ENCODE results near the gene JAZF1. TPM values are rescaled to one million over a fixed set of nuclear protein-coding genes. Genes with fewer than 3 reads are reported as not detected.

The JAZF1 gene
- polyA plus RNA-seq, 1 donor from 2014 or later: 13.7 TPM

DNA sequence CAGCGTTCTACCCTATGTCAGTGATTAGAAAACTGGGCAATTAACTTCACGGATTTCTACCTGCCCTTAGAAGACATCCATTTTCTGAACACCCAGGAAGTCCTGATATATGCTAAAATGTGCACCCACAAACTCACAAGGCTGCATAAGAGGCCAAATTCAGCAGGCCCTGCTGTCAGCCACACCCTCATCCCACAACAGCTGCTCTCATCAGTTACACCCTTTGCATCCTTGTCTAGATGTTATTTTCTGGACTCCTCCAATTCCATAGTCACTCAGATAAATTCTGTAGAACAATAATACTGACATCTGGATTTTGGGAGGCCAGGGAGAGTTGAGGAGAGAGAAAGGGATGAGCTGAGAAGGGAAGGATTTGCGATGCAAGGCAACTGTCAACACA is 231.7 kb downstream of the JAZF1 start:
- Mint-ChIP-seq H3K9me3 (no peaks in the 10 kb centered on the region), H3K27ac (no peak overlapping the region), H3K36me3 (peaks cover 16% of the 10 kb centered on the region), H3K27me3 (no peaks in the 10 kb centered on the region), H3K4me3 (no peak overlapping the region), H3K4me1 (peaks cover 0 to 2% (median 0%) of the 10 kb centered on the region in 3 donors)

DNA sequence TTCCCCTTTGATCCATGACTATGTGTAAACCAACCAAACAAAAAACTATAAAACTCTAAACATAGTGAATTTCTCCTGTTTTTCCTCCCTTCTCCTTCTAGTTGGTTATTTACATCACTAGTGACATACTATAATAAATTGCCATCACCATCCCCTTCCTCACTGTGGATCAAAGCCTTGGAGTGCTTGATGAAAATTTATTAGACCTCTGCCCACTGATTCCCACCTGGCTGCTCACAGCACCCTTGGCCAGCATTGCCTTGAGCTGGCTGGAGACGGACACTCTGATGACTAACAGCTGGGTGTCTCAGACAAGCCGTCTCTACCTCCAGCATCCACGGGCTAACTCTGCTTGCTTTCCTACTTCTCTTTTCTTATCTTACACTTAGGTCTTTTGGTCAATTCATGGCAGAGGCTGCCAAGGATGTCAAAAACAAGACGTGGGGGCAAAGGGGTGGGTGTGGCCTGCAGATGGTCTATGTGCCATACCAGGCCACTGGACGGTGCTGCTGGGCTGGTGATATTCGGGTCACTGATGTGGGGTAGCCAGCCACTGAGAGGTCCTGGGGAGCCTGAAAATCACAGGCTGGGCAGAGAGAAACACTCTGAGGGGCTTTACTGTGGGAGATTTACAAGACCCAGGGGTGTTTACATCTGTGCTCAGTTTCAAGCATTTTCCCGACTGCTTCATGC is 232.9 kb downstream of the JAZF1 start:
- H3K27ac Mint-ChIP-seq: no peak overlapping the region
- H3K4me1 Mint-ChIP-seq: peaks cover 0 to 2% (median 0%) of the 10 kb centered on the region in 3 donors
- H3K36me3 Mint-ChIP-seq: peaks cover 17% of the 10 kb centered on the region
- H3K27me3 Mint-ChIP-seq: no peaks in the 10 kb centered on the region
- peak overlapping the region in 1 of 4 donors; percentile 68 for H3K4me3 Mint-ChIP-seq
- H3K9me3 Mint-ChIP-seq: no peaks in the 10 kb centered on the region

DNA sequence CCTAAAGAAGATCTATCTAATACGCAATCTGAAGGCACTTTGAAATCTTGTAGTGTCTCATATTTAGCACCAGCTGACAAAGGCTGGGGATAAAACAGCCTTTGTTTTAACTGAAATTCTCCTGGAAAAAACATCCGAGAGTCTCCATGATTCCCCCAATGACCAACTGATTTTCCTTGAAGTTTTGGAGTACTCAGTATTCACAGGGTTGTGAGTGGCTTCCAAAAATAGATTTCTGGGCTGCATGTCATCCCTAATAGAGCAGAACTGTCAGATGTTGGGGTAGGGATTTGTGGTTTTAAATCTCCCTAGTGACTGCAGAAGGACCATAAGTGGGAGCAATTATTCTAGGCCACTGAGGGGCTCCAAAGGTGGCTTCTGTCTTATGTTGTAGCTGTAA is 234.2 kb downstream of the JAZF1 start:
- Mint-ChIP-seq H3K27ac (peak overlapping the region in 1 of 3 donors; percentile 24), H3K4me1 (peaks cover 0 to 2% (median 0%) of the 10 kb centered on the region in 3 donors), H3K27me3 (no peaks in the 10 kb centered on the region), H3K4me3 (no peak overlapping the region), H3K9me3 (no peaks in the 10 kb centered on the region), H3K36me3 (peaks cover 14% of the 10 kb centered on the region)

DNA sequence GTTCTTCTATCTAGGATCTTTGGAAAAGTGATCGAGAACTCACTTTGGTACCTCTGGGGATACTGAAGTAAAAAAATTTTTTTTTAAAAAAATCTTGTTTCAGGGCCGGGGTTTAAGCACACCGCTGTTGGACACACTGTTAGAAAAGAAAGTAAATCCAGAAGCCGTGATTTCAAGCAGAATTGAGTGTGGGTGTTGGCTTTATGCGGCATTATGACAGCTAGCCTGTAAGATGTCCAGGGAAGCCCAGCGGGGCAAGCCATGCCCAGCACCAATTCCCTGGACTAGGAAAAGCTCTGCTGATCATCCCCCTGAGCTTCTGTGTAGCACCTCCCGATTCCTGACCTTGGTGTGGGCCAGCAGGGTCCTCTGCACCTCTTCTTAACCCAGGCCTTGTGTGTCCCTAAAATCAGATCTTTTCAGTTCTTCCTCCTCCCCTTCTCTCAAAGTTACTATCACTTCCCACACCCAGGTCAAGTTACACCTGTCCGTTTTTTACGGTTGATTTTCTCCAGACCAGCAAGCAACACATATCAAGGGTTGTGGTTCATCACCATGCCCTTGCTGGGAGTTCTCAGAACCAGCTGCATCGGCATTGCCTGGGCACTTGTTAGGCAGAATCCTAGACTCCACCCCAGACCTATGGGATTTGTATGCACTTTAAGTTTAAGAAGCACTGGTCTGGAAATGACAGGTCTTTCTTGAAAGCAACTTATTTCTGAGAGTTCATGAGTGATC is 235.4 kb downstream of the JAZF1 start:
- Mint-ChIP-seq H3K4me1 (peaks cover 0 to 2% (median 0%) of the 10 kb centered on the region in 3 donors), H3K9me3 (no peaks in the 10 kb centered on the region), H3K27ac (no peak overlapping the region)

DNA sequence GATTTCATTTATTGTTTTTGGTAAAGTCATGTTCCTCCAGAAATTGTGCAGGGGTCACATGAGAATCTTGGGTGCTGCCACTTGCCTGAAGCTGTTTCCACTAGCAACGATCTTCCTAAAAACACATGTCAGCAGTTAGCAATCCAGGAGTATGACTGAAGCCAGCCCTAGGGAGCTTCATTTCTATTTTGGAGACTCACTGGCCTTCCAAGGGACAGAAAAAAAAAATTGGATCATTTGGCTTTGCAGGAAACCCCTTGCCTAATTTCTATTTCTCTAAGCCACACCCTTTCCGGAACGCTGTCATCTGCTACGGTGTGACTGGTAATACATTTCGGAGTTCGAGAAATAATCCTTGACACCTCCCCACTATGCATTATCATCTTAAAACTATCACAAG is 236.0 kb downstream of the JAZF1 start:
- no peaks in the 10 kb centered on the region for H3K9me3 Mint-ChIP-seq
- no peaks in the 10 kb centered on the region for H3K4me1 Mint-ChIP-seq
- no peak overlapping the region for H3K27ac Mint-ChIP-seq
- H3K27me3 Mint-ChIP-seq: no peaks in the 10 kb centered on the region
- no peak overlapping the region for H3K4me3 Mint-ChIP-seq
- peaks cover 16% of the 10 kb centered on the region for H3K36me3 Mint-ChIP-seq

More for the DNA sequence above, 235.4 kb downstream of the JAZF1 start:
- peak overlapping the region in 1 of 4 donors; percentile 23 for H3K4me3 Mint-ChIP-seq
- H3K27me3 Mint-ChIP-seq: no peaks in the 10 kb centered on the region
- H3K36me3 Mint-ChIP-seq: peaks cover 18% of the 10 kb centered on the region

DNA sequence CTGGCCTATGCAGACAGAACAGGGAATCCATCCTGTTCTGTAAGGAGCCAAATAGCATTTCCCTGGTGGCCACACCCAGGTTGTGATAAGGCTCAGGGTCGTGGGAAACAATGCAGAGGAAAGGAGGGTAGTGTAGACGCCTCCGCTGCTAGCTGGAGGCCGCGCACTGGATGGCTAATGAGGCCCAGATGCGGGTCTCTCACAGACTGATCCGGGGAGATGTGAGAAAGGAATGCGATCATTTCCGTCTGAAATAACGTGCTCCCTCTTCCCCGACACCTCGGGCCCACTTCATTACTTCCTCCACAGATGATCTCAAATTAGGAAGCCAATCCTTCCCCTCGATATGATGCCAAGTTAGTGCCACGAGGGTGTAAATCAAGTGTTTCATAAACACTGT is 237.4 kb downstream of the JAZF1 start:
- Mint-ChIP-seq H3K9me3 (no peaks in the 10 kb centered on the region), H3K36me3 (peaks cover 12% of the 10 kb centered on the region), H3K27me3 (no peaks in the 10 kb centered on the region), H3K27ac (no peak overlapping the region), H3K4me3 (no peak overlapping the region), H3K4me1 (no peaks in the 10 kb centered on the region)

DNA sequence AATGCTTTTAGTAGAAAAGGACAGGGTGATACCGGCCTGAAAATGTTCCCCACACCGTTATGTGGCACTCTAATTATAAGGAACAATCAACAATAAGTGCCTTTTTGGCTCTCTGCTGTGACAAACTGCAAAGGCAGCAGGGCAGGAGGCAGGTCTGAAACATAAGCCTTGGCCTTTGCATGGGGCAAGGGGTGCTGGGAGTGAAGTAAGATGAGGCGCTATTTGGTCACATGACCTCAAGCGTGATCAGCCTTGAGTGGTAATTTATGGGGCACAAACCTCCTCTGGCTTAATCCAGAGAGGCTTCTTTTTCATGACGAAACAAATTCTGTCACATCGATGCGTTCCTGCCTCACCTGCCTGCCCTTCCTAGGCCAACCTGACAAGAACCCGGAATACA is 237.9 kb downstream of the JAZF1 start:
- Mint-ChIP-seq H3K27ac (no peak overlapping the region), H3K4me1 (no peaks in the 10 kb centered on the region), H3K4me3 (no peak overlapping the region), H3K27me3 (no peaks in the 10 kb centered on the region), H3K36me3 (peaks cover 12% of the 10 kb centered on the region), H3K9me3 (no peaks in the 10 kb centered on the region)

DNA sequence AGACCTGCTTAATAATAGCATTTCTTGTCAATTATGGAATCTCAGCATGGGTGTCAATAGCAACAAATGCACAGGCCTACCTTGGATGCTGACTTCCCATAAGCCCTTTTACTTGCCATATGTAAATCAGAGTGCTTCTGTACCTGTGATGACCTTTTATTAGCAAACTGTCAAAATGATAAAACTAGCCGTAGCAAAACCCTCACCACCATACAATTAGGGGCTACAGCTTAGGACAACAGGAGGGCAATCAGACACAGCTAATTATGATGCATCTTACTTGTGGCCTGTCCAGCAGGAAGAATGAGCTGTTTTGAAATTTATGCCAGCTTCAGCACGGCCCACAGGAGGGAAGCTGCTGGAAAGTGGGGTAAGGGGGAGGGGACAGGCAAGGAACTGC is 239.1 kb downstream of the JAZF1 start:
- Mint-ChIP-seq H3K9me3 (no peaks in the 10 kb centered on the region), H3K27ac (no peak overlapping the region), H3K4me3 (no peak overlapping the region), H3K27me3 (no peaks in the 10 kb centered on the region), H3K4me1 (no peaks in the 10 kb centered on the region), H3K36me3 (peaks cover 12% of the 10 kb centered on the region)

DNA sequence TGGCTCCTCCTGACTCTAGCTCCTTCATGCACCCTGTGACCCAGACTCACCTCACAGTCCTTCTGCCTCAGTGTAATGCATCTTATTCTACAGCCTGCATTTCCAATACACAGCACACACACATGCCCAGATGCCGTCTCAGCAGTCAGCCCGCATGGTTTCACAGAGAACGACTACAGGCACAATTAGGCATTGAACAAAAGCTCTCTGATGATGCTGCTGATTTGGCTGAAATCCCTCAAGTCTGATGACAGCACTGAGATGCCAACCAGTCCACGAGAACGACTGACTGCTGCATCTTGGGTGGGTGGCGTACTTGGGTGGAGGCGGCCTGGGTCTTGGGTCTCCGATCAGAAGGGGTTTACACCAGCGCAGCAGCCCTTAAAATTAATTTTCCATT is 240.3 kb downstream of the JAZF1 start:
- Mint-ChIP-seq H3K36me3 (peaks cover 11% of the 10 kb centered on the region), H3K27me3 (no peaks in the 10 kb centered on the region), H3K27ac (peak overlapping the region in 2 of 3 donors; percentile 33 to 71), H3K9me3 (no peaks in the 10 kb centered on the region), H3K4me3 (no peak overlapping the region), H3K4me1 (peaks cover 0 to under 1% (median 0%) of the 10 kb centered on the region in 3 donors)

DNA sequence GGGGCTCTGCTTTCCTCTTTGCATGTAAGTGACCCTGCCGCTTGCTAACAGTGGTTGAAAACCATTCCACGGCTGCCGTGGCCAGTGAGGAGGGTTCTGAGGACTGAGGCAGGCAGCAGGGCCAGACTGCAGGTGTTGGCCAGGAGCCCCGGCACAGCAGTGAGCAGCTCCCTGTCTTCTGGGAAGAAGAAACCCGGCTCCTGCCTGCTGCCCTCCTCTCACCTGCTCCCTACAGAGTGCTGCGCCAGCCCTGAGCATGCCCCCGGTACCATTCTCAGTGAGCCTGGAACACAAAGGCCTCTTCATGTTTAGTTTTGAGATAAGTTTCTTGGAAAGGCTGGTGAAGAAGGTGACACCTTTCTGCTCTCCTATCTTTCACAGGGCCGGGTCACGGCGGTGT is 240.7 kb downstream of the JAZF1 start:
- no peak overlapping the region for H3K4me3 Mint-ChIP-seq
- peaks cover 10% of the 10 kb centered on the region for H3K36me3 Mint-ChIP-seq
- peaks cover 0 to 2% (median 0%) of the 10 kb centered on the region in 3 donors for H3K4me1 Mint-ChIP-seq
- no peak overlapping the region for H3K27ac Mint-ChIP-seq
- no peaks in the 10 kb centered on the region for H3K9me3 Mint-ChIP-seq
- no peaks in the 10 kb centered on the region for H3K27me3 Mint-ChIP-seq

DNA sequence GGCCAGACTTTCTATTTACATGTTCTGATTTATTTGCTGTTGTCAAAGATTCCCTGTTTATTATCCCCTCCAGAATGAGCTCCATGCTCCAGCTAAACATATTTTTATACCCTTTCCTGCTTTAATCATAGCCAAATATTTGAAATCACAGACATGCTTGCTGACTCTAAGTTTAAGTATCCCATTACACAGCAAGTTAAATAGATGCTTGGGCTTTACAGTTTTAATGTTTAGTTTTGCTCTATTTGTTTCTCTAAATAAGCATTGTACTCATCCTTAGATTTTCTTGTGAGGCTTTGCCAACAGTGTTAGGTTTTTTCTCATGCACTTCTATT is 243.9 kb downstream of the JAZF1 start:
- Mint-ChIP-seq H3K36me3 (peaks cover 9% of the 10 kb centered on the region), H3K4me1 (peaks cover 0 to 3% (median 0%) of the 10 kb centered on the region in 3 donors), H3K27ac (no peak overlapping the region), H3K9me3 (no peaks in the 10 kb centered on the region), H3K4me3 (no peak overlapping the region), H3K27me3 (no peaks in the 10 kb centered on the region)

DNA sequence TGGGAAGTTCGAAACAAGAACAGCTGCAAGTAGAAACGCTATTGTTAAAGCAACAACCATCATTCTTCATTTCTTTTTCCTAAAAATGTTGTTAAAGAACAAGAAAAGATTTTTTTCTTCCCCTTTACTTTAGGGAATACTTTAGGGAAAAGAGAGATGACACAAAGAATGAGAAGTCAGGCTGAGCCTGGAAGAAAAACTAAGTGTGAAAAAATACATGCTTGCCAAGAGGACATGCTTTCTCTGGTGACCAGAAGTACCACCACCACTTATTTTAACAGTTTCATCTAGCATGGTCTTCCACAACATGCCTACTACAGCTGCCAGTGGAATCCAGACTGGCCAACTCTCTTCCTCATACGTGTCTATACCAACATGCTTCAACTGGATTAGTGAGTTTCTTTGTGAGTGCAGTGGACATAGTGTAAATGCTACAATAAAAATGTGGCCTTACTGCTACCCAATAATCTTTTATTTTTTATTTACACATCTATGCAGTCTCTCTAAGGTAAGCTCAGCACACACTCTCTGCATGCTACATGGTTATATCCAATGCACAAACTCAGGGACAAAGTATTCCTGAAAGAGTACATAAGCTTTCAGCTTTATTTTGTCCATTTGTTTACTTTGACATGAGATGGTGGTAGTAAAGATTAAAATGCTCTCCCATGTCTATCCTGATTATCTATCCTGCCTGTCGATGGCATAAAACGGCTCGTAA is 244.4 kb downstream of the JAZF1 start:
- H3K27ac Mint-ChIP-seq: no peak overlapping the region
- no peaks in the 10 kb centered on the region for H3K27me3 Mint-ChIP-seq
- peaks cover 0 to 3% (median 0%) of the 10 kb centered on the region in 3 donors for H3K4me1 Mint-ChIP-seq

DNA sequence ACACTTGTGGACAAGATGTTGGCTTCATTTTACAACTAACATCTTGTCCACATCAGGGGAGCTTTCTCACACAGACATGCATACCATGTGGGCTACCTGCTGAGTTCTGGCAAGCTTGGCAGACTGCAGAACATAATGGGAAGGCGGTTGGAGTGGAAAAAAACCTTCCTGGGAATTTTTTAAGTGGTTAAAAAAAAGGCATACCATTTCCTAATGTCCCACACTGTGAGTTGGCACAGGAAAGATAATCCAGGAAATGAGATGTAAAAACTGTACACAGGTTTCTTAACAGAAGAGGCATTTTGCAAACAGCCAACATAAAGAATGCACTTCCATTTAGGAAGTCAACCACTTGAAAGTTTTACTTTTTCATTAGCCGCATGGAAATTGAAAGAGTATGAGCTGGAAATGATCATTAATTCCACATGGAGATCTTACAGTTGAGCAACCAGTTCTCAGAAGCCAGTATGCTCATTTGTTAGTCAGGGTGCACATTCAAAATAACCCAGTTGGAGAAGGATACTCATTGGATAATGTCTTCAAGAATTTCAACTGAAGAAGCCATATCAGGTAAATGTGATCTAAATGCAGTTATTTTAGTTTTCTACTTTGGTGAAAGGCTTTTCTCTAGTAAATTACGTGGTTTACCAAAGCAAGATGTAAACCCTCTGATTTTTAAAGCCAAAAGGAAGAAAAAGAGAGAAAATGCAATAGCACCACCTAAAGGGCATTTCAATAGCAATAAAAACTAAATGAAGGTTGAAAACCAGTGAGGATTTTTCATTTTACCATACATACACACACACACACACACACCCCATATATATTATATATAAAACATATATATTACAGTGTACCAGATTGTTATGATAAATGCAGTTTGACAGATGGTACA is 246.7 kb downstream of the JAZF1 start:
- H3K4me3 Mint-ChIP-seq: no peak overlapping the region
- peaks cover 6% of the 10 kb centered on the region for H3K36me3 Mint-ChIP-seq
- H3K27me3 Mint-ChIP-seq: no peaks in the 10 kb centered on the region
- H3K27ac Mint-ChIP-seq: no peak overlapping the region
- H3K9me3 Mint-ChIP-seq: no peaks in the 10 kb centered on the region
- H3K4me1 Mint-ChIP-seq: peaks cover 0 to 4% (median 1%) of the 10 kb centered on the region in 3 donors

More for the DNA sequence above, 244.4 kb downstream of the JAZF1 start:
- no peaks in the 10 kb centered on the region for H3K9me3 Mint-ChIP-seq
- H3K36me3 Mint-ChIP-seq: peaks cover 9% of the 10 kb centered on the region
- H3K4me3 Mint-ChIP-seq: no peak overlapping the region

DNA sequence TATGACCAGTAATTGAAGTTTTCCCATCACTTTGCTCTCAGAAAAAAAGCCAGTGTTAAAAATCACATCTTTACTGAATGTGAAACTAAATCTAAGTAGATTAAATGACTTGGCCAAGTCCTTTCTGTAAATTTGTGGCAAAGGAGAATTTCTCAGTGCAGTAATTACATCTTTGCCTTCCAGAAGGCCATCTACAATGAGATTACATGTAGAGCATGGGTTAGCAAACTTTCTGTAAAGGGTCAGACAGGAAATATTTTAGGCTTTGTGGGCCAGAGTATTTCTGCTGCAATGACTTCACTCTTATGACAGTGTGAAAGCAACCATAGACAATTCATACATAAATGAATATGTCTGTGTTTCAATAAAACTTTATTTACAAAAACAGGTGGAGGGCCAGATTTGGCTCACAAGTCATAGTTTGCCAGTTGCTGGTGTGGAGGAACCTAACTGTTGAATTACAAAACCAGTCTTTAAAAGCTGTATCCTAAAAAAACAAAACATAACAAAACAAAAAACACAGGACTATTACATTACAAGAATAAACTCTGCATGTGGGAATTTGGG is 249.6 kb downstream of the JAZF1 start:
- H3K4me3 Mint-ChIP-seq: no peak overlapping the region
- no peaks in the 10 kb centered on the region for H3K27me3 Mint-ChIP-seq
- peaks cover 6% of the 10 kb centered on the region for H3K36me3 Mint-ChIP-seq
- H3K27ac Mint-ChIP-seq: no peak overlapping the region
- no peaks in the 10 kb centered on the region for H3K9me3 Mint-ChIP-seq
- peaks cover 3 to 9% (median 9%) of the 10 kb centered on the region in 3 donors for H3K4me1 Mint-ChIP-seq
